ENCODE results near the gene SCARB2.

SCARB2 gene

GRCh38 chr4:76177709-76178108 is 35.9 kb downstream of the SCARB2 start:
- no peak for DNase-seq (ENCODE audit: low read depth)
- no peak overlapping the region for H3K4me3 ChIP-seq (ENCODE audit: control insufficient read depth, low read depth, low read length)
- no peak for TF ChIP-seq CTCF (IDR thresholded peaks at IDR 0.05; ENCODE audit: control insufficient read depth, insufficient read depth, low read depth, low read length, missing control alignments)

- TF ChIP-seq CTCF (IDR thresholded peaks at IDR 0.05; ENCODE audit: control insufficient read depth, insufficient read depth, low read depth, low read length, missing control alignments) = no peak
- DNase-seq (ENCODE audit: low read depth) = no peak
Observed at GRCh38 chr4:76175336-76175735, 38.3 kb downstream of the SCARB2 start.

GRCh38 chr4:76174216-76174615 is 39.4 kb downstream of the SCARB2 start:
- no peak for TF ChIP-seq CTCF (IDR thresholded peaks at IDR 0.05; ENCODE audit: control insufficient read depth, insufficient read depth, low read depth, low read length, missing control alignments)
- no peak for DNase-seq (ENCODE audit: low read depth)
- H3K4me3 ChIP-seq (ENCODE audit: control insufficient read depth, low read depth, low read length) = no peak overlapping the region

More at GRCh38 chr4:76175336-76175735, 38.3 kb downstream of the SCARB2 start:
- no peak overlapping the region for H3K4me3 ChIP-seq (ENCODE audit: control insufficient read depth, low read depth, low read length)

- DNase-seq (ENCODE audit: low read depth) = no peak
- TF ChIP-seq CTCF (IDR thresholded peaks at IDR 0.05; ENCODE audit: control insufficient read depth, insufficient read depth, low read depth, low read length, missing control alignments) = no peak
- no peak overlapping the region for H3K4me3 ChIP-seq (ENCODE audit: control insufficient read depth, low read depth, low read length)
Observed at GRCh38 chr4:76168688-76169087, 44.9 kb downstream of the SCARB2 start.

- no peak for DNase-seq (ENCODE audit: low read depth)
- no peak overlapping the region for H3K4me3 ChIP-seq (ENCODE audit: control insufficient read depth, low read depth, low read length)
- TF ChIP-seq CTCF (IDR thresholded peaks at IDR 0.05; ENCODE audit: control insufficient read depth, insufficient read depth, low read depth, low read length, missing control alignments) = no peak
Observed at GRCh38 chr4:76166480-76166879, 47.1 kb downstream of the SCARB2 start.

- no peak overlapping the region for H3K4me3 ChIP-seq (ENCODE audit: control insufficient read depth, low read depth, low read length)
- TF ChIP-seq CTCF (IDR thresholded peaks at IDR 0.05; ENCODE audit: control insufficient read depth, insufficient read depth, low read depth, low read length, missing control alignments) = no peak
- no peak for DNase-seq (ENCODE audit: low read depth)
Observed at GRCh38 chr4:76160355-76160754, 53.3 kb downstream of the SCARB2 start.

GRCh38 chr4:76156635-76157034 is 57.0 kb downstream of the SCARB2 start:
- no peak overlapping the region for H3K4me3 ChIP-seq (ENCODE audit: control insufficient read depth, low read depth, low read length)
- DNase-seq (ENCODE audit: low read depth) = no peak
- TF ChIP-seq CTCF (IDR thresholded peaks at IDR 0.05; ENCODE audit: control insufficient read depth, insufficient read depth, low read depth, low read length, missing control alignments) = no peak
